CD4-positive, alpha-beta T cell treated with Interferon gamma for 1 hour (primary cell): ENCODE results near the gene GMPR.

Experiments used
- DNase-seq: peaks from one replicate; pipeline ENCODE4 v3.0.0-alpha.2; 2020

GMPR gene

DNA sequence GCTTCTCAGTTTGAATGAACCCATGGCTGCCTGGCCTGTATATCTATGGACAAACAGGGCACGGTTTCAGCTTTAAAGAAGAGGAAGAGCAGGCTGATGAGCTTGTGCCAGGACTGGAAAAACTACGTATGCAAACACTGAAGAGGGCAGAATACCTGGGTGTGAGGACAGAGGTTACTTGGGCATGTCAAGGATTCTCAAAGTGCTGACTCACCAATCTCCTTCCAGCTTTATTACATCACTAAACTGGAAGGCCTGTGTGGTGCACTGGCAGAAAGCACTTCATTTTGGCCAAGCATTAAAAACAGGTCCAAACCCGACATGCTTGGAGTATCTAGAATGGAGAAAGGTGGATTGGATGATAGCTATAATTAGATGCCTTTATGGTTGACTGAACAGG lies 95.2 kb downstream of the GMPR start:
- no peak for DNase-seq

DNA sequence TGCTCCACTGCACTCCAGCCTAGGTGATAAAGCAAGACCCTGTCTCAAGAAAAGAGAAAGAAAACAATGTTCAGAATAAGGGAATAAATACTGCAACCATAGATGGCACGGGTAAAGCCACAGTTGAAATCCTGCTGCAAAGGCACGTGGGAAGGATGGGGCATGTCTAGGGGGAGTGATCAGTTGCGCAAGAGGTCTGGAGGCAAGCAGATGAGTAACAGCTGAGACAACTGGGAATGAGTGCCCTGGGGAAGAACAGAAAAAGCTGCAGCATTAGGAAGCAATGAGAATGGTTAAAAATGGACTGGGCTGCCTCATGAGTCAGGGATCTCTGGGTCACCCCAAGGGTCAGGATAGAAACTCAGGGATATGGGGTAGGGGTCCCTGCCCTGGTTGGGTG lies 96.3 kb downstream of the GMPR start:
- DNase-seq: no peak

DNA sequence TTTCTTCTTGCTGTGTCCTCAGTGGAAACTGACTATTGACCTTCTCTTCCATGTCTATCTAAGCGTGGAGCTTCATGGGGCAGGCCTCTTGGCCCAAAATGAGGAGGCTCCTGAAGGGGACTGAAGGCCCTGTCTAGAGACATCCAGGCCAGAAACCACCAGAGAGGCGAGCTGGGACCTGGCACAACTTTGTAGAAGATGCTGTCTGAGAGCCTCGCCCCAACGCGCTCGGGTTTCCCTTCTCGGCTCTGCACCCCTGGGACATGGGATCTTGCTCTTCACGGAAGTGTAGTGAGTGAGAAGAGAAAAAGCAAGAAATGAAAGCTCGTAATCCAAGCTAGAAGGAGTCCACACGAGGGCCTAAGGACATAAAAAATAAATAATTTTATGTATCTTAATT lies 96.8 kb downstream of the GMPR start:
- DNase-seq: no peak

DNA sequence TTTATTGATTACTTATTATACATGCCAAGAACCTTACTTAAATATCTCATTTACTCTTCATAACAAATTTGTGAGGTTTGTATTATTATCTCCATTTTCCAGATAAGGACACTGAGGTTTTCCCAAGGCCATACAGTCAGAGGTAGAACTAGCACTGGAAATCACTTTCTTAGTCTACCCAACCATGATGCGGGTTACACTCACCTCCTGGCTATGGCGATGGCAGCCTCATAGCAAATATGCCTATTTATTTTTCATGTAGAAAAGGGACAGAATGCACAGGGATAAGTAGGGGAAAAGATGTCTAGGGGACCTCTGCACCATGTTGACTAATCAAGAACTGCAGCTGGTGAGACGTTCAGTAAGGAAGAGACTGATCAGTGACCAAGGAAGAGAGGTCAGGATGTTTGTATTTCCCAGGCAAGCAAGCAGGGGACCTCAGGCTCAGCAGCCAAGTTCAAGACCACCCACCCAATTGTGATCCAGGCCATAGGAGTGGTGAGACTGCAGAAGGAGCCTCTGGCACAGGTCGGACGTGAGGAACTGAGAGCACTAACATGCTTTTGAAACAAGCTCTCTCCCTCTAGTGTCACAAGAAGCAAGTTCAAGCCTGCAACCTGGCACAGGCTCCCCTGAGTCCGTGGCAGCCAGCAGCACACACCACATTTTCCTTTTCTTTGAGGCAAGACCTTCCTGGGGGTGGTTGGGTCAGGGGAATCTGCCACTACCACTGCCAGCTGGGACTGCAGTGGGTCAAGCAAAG lies 97.8 kb downstream of the GMPR start:
- no peak for DNase-seq

DNA sequence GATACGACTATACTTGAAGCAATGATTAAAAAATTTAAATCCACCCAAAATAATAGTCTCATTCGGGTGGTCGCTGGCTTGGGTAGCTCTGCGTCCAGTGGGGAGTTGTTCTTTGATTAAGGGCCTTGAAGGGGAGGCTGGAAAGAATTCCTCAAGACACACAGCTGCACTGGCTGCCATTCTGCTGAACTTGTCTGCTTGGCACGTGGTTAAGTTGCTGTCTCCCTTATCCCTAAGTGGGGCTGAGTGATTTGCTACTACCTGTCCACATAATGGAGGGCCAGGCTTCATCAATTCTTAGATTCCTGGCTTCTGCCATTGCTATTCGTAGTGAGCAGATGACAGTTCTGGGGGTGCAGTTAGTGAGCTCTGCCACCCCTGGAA lies 98.5 kb downstream of the GMPR start:
- no peak for DNase-seq

DNA sequence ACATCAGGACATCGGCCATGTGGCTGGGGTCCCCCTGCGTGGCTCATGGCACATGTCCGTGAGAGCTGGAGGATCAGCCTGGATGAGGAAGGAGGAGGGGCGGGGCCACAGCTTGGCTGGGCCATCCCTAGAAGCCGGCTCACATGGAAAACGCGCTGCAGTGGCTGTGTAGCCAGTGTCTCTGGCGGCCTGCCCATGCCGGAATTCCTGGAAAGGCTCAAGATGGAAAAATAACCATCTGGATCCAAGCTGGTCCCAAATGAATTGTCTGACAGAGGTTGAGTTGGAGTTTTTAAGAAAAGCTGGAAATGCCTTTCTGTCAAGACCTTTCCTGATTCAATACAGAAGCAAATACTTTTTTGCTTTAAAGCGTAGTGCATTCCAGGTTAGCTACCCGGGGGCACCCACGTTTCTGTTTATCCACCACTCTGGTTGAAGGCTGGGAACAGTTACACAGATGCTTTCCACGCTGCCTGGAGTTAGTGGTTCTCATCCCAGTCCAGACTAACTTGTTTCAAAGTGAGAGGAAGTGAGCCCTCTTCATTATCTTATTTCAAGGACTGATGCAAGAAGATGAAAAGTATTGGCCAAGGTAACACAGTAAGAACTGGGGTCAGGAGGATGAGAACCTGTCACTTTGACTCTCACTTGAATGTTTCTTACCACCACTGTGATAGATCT lies 99.0 kb downstream of the GMPR start:
- no peak for DNase-seq

DNA sequence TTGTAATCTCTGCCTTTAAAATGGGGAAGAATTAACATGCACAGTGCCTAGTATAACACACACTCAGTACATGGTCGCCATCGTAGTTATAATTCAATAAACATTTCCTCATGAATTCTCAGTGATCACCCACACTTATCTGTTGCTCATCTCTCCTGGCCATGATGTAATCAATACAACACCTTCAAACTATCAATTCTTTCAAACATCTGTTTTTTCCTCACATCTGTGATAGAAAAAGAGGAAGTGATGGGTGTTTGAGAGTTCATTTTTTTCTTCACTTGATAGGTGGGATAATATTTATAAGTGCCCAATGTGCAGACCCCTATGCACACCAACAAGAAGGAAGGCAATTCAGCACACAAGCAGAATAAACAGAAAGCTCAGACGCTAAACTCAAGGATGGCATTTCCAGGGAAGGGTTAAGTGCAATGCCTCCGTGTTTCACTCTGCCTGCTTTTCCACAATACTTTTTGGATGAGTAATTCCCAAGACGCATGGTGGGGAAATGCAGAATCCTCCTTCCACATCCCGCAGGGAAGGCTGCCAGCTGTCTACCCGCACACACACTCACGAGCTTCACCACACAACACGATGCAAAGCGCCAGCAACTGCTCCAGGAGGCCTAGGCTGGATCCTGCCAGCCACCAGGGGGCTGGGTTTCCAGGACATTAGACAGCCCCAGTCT lies 100.3 kb downstream of the GMPR start:
- no peak for DNase-seq

DNA sequence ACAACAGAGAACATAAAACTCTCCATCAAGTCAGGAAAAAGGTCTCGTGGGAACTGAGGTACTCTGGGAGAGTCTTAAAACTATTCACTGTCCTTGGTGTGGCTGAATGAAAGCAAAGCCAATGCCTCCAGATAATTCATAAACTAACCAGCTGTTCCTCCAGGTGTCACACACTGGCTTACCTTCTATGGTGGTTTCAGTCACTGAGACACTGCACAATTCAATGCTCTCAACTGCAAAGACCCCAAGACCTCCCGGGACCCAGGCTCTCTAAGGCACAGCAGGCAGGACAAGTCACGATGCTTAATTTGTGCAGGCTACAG lies 100.8 kb downstream of the GMPR start:
- no peak for DNase-seq

DNA sequence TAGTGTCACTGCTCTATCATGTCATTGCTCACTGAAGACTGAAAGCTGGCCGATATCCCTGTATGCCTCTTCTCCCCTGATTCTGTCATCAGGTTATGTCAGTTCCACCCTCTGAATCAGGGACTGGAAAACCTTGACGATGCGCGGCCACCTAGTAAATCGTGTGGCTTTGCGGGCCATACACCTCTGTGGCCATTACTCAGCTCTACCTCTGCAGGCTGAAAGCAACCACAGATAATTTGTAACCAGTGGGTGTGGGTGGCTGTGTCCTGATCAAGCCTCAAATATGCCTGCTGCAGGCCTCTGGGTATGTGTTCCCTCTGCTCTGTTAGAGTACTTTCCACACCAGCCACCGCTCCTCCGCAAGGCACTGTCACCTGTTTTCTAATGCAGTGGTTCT lies 105.2 kb downstream of the GMPR start:
- DNase-seq: no peak

DNA sequence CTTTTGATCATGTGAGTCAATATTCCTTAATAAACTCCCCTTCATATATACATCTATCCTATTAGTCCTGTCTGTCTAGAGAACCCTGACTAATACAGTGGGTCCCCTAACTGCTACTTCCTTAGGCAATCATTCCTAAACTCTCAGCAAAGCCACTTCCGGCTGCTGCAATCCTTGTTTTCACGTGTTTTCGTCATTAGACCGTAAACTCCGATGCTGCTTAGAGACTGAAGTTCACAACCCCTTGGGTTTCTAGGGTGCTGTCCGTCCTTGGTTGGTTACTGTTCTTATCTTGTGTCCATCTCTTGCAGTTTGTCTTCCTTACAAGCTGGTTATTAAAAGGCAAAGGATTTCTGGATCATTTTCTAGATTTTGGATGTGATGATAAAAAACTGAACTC lies 106.4 kb downstream of the GMPR start:
- no peak for DNase-seq
